GM18502 (cell line): ENCODE data around the gene AHCYL2.

Experiments
- ATAC-seq: cut with Tn5 transposase; IDR thresholded peaks from one replicate; pipeline ENCODE4 v1.9.1; 2021; ENCODE audit warnings: mild to moderate bottlenecking; ENCODE audit not compliant: unreplicated experiment, poor library complexity

Gene AHCYL2

DNA sequence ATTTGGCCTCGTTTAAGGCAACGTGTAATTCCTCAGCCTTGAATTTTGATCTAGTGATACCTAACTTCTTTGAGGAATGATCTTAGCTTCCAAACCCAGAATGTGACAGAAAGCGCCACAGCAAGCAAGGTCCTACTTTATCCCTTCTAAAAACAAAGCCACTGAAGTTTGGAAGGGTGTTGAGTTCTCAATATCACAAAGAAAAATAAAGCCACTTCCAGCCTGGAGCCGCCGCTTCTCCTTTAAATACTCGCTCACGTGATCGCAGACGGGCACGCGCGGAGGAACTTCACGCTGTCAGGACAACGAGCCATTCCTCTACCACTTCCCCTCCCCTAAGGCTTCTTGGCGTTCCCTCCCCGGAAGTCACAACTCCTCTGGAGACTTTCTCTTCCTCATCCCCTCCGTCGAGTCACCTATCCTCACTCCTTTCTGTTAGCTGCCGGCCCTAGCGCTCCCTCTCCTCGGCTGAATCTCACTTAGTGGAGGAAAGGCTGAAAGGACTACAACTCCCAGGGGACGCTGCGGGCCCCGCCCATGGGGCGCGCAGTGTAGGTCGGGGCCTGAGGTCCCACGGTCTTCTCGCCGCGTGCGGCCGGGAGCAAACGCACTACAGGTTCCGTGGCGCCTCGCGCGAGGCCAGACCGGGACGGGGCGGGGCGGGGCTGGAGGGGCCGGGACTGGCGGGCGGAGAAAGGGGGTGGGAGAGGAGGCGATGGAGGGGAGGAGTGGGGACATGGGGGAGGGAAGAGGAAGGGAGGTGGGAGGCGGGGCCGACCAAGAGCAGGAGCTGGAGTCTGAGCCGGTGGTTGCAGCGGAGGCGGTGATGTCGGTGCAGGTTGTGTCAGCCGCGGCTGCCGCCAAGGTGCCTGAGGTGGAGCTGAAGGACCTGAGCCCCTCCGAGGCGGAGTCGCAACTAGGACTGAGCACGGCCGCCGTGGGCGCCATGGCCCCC, at the start of gene AHCYL2:
TSS of gene AHCYL2 (plus strand) at position 780 of the 955 bp plus-strand sequence.
- ATAC-seq, result peak; percentile 91

DNA sequence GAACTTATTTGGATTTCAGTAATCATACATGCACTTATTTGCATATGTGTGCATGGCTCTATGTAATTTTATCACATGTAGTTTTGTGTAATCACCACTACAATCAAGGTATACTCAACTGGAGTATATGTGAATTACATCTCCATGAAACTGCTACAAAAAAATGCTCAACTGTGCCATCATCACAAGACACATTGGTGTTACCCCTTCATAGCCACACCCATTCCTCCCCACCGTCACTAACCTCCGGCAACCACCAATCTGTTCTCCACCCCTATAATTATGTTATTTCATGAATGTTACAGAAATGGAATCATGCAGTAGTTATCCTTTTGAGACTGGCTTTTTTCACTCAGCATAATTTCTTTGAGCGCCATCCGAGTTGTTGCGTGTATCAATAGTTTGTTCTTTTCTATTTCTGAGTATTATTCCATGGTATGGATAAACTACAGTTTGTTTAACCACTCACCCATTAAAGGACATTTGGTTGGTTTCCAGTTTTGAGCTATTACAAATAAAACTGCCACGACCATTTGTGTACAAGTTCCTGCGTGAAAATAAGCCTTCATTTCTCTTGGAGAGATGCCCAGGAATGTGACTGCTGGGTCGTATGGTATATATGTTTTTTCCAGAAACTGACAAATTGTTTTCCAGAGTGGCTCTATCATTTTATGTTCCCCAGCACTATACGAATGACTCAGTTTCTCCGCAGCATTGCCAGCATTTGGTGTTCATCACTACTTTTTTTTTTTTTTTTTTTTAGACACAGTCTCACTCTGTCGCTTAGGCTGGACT, 47.7 kb upstream of the AHCYL2 start:
- ATAC-seq, result no peak

DNA sequence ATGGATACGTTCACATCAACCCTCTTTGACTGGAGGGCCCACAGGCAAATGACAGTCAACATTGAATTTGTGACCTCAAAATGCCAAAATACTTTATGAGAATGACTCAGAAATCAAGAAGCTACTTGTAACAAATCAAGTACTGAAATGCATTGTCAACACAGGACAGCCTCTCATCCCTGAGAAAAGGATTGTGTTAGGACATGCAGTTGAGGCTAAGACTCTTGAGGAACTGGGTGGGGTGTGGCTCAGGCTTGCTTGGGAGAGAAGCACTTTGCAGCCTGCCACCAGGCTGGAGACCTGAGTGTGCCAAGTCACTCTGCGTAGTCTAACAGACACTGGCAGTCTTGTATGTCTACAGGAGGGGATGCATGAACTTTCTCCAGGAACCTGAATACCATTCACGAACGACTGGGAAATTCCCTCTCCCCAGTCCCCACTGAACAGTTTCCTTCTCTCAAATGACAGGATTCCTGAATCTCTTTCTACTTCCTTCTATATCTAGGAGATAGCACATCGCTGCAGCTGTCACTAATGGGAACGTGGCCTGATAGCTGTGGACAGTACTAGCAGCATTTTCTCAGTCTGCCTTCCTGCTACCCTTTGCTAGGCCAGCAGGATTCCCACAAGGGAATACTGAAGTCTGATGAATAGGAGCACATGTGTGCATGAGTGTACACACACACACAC, 39.7 kb upstream of the AHCYL2 start:
- no peak for ATAC-seq

DNA sequence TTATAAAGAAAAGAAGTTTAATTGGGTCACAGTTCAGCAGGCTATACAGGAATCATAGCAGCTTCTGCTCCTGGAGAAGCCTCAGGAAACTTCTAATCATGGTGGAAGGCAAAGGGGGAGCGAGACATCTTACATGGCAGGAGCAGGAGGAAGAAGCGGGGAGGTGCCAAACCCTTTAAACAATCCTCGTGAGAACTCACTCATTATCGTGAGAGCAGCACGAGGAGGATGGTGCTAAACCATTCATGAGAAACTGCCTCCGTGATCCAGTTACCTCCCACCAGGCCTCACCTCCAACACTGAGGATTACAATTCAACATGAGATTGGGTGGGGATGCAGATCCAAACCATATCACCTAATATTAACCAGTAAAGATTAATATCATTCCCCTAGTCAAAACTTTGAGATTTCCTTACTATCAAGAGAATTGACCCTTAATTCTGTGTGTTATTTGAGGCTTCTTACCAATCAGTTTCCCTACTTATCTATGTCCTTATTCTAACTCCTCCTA, 38.0 kb upstream of the AHCYL2 start:
- ATAC-seq, result no peak

DNA sequence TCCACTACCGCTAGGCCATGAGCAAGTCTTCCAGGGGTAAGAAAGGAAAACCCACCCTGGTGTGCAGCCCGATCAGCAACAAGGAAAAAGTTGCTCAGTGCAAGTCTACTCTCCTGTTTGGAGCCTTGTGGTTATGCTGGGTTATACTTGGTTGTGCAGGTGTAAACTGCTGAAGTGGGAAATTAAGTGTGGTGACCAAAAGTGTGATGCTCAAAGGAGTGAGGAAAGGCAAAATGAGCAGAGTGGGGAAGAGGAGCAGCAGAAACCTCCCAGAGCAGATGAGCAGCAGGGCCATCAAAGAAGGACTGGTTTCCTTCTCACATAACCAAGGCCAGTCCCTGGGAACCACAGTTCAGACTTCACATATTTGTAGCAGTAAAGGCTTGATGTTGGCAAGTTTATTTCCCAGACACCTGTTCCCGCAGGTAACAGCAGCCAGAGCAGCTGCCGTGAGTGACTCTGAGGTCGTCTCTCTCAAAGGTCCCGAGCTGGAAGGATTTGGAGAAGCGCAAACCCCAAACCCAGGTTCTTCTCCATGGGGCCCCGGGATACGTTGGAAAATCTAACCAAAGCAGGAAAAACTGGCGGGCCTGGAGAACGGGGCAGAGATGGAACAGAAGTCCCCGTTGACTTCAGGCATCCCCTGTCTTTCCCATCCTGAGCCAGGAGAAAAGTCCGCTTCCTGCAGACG, 37.0 kb upstream of the AHCYL2 start:
- no peak for ATAC-seq

DNA sequence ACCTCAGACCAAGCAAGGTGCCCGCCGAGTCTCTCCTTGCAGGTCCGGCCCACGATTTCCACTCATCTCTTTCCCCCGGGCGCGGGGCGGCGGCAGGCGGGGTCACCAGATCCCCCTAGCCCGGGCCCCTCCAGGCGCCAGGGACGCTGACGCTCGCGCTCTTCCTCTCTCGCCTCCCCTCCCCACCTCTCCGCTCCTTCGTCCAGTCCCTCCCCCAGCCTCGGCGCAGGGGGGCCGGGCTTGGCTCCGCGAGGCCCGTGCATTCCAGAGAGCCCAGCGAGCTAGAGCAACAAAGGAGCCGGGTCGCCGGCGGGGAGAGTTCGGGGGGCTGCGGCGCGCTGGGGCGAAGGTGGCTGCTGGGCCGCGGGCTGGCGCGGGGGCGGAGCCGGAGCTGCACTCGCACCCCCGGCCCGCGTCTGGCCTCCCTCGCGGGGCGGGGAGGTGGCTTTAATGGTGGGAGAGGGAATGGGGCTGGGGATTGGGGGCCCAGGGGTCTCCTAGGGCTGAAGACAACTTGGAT, 36.4 kb upstream of the AHCYL2 start, which contains the start of gene SMO:
TSS of gene SMO (plus strand) at position 262 of the 520 bp plus-strand sequence. CDS start 519 bp downstream, outside the sequence.
- no peak for ATAC-seq

DNA sequence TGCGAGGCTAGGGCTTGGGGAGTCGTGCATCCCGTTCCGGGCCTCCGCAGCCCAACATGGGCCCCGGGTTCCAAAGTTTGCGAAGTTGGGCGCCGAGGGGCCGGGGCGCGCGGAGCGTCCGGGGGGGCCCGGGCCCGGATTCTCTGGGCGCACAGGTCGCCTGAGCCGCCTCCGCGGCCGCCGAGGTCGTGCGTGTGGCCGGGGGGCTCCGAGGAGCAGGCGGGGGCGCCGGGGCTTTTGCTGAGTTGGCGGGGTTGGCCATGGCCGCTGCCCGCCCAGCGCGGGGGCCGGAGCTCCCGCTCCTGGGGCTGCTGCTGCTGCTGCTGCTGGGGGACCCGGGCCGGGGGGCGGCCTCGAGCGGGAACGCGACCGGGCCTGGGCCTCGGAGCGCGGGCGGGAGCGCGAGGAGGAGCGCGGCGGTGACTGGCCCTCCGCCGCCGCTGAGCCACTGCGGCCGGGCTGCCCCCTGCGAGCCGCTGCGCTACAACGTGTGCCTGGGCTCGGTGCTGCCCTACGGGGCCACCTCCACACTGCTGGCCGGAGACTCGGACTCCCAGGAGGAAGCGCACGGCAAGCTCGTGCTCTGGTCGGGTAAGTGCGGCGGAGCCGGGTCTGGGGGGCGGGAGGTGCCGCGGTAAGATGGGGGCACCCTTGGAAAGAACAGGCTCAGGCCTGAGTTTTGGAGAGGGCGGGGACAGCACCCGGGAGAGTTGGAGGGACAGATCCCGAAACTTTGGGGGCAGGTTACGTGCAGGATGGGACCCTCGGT, 35.8 kb upstream of the AHCYL2 start:
- no peak for ATAC-seq

DNA sequence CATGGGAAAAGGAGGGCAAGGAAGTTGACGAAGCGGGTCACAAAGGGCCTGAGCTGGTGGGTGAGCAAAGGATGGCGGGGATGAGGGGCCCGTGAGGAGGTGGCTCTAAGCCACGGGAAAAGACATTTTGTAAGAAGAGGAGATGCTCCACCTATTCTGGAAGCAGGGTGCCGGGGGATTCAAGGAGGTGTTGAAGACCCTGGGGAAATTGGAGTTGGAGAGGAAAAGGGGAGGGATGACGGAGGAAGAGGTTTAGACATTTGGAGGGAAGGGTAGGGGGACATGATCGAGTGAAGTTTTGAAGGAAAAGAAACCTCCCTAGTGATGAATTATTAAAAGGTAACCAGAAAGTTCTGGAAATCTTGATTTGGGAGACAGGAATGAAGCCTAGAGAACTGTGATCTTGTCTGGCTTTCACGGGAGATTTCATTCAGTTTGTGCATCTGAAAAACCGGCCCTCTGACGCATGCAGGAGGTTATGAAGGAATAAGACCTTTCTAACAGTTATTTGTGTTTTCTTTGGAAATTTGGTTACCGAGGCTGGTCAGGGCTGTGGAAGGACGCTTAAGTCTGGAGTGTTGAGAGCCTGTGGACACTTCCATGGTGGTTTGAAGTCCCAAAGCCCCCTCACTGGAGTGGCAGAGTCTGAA, 35.0 kb upstream of the AHCYL2 start:
- ATAC-seq, result no peak

DNA sequence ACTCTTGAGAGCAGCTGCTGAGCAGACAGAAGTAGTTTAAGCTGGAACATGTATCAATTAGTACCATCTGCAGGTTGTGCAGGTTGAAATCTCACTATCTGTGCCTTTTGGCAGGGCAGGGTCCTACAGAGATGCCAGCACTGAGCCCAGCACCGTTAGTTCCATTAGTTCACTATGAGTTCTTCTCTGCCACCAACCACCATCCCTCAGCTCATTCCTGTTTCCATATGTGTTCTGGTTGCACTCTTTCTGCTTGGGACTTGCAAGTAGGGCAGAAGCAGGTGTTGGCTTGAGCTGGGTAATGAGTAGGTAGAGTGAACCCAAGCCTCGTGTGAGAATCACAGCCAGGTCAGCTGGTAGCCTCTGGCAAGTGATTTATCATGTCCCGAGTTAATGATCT, 33.6 kb upstream of the AHCYL2 start:
- ATAC-seq, result no peak

DNA sequence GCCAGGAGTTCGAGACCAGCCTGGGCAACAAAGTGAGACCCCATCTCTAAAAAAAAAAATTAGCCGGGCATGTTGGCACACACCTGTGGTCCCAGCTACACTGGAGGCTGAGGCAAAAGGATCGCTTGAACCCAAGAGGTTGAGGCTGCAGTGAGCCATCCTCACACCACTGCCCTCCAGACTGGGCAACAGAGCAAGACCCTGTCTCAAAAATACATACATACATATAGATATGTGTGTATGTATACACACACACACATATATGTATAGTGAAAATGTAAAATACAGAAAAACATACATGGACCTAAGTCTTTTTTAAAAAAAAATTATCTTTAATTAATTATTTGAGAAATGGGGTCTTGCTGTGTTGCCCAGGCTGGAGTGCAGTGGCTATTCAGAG, 30.9 kb upstream of the AHCYL2 start:
- ATAC-seq, result no peak

DNA sequence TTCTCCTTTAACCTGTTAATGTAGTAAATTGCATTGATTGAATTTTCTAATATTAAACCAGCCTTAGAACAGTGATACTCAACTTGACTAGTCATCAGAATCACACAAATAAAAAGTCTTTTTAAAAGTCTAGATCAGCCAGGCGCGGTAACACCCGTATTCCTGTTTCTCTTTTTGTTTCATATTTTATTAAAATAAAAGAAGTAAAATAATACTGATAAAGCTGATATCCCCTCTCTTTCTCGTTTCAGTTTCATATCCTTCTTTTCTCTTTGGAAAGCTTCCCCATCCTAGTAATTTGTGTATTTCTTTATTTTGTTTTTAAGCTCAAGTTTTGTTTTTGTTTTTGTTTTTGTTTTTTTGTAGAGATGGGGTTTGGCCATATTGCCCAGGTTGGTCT, 27.1 kb upstream of the AHCYL2 start:
- no peak for ATAC-seq

DNA sequence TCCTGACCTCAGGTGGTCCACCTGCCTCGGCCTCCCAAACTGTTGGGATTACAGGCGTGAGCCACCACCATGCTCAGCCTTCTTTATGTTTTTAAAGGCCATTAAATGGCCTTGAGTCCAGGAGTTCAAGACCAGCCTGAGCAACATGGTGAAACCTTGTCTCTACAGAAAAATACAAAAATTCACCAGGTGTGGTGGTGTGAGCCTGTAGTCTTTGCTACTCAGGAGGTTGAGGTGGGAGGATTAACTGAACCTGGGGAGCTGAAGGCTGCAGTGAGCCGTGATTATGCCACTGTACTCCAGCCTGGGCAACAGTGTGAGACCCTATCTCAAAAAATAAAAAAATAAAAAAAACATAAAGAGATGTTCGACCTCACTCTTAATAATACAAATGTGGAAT, 25.4 kb upstream of the AHCYL2 start:
- ATAC-seq, result no peak

DNA sequence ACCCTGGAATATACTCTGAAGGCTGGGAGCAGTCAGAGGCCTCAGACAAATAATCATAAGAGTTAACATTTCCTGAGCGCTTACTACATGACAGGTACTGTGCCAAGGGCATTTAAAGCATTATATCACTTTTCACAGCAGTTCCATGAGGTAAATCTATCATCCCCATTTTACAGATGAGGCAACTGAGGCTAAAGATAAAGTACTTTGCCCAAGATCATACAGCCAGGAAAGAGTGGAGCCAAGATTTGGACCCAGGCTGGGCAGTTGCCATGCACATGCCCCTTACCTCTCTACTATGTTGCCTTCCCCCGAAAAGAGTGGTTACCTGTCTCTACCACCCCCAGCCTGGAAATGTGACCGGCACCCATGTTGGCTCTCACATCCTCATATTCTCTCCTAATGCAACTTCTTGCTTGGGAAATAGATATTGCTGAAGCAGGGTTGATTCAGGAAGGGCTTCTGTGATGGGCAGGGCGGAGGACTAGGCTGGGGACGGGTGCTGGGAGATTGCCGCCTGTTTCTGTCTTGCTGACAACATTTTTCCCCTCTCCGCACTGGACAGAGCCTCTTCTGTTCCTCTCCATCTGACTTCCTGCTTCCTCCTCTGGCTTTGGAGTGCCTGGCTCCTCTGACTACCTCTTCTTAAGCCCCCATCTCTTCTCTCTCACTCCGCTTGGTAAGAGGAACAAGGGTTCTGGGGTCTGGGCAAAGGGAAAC, 22.6 kb upstream of the AHCYL2 start:
- no peak for ATAC-seq

DNA sequence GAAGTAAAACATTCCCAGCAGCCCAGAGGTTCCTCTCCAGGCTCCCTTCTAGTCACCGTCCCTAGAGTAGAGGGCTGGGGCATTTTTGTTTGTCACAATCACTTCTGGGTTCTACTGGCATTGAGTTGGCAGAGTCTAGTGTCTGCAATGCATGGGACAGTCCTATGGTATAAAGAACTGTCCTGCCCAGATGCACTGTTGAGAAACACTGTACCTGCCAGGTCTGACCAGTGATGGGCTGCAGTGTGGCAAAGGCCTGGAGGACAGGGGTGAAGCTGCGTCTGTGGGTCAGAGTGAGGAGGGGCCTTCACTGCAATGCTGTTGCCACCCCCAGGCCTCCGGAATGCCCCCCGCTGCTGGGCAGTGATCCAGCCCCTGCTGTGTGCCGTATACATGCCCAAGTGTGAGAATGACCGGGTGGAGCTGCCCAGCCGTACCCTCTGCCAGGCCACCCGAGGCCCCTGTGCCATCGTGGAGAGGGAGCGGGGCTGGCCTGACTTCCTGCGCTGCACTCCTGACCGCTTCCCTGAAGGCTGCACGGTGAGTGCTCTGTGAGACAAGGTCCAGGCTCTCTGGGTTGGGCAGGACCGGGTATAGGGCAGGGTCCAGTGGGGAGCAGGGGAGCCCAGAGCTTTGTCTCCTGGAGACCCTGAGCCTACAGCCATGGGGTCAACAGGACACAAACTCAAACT, 21.6 kb upstream of the AHCYL2 start:
- ATAC-seq, result no peak

DNA sequence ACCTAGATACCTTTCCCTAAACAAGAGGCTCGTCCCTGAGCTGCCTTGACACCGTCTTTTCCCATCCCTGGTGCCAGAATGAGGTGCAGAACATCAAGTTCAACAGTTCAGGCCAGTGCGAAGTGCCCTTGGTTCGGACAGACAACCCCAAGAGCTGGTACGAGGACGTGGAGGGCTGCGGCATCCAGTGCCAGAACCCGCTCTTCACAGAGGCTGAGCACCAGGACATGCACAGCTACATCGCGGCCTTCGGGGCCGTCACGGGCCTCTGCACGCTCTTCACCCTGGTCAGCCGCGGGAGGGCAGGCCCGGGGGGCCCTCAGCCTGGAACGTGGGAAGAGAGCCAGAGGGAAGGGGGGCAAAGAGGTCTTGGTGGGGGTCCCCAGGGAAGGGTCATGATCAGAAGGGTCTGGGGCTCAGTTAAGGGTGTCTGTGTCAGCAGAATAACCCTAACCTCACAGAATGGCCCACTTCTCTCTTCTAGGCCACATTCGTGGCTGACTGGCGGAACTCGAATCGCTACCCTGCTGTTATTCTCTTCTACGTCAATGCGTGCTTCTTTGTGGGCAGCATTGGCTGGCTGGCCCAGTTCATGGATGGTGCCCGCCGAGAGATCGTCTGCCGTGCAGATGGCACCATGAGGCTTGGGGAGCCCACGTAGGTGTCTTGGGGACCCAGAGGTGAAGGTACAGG, 19.6 kb upstream of the AHCYL2 start:
- ATAC-seq, result no peak

DNA sequence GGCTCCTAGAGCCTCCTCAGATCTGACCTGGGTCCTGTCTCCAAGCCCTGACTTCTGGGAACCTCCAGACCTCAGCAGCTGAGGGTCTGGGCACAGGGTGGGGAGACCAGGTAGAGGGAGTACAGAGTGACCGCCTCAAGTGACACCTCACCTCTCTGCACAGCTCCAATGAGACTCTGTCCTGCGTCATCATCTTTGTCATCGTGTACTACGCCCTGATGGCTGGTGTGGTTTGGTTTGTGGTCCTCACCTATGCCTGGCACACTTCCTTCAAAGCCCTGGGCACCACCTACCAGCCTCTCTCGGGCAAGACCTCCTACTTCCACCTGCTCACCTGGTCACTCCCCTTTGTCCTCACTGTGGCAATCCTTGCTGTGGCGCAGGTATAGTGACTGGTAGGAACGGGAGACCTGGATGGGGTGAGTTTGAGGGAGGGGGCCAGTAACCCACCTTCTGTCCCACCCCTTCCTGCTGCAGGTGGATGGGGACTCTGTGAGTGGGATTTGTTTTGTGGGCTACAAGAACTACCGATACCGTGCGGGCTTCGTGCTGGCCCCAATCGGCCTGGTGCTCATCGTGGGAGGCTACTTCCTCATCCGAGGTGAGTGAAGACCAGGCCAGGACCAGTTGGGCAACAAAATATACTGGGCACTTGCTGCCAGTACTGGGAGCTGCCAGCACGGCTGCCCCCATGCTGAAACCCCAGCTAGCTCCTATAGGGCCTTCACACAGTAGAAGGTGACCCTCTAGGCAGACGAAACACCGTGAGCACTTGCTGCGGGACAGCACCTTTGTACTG, 18.6 kb upstream of the AHCYL2 start:
- ATAC-seq, result no peak
